Karpas-422 (cell line): ENCODE data around the gene KCNIP4. TPM values are rescaled to one million over a fixed set of nuclear protein-coding genes. Genes with fewer than 3 reads are reported as not detected.

Experiments used
- DNase-seq: peaks from one replicate; pipeline ENCODE4 v3.0.0-alpha.2; 2015
- H2AFZ ChIP-seq: fragments of 200-600 bp; sonication (generic); 2 replicates; pipeline ENCODE4 v1.6.1; 2014; ENCODE audit warnings: antibody characterized with exemption, low read length, mixed read lengths
- H3K27ac ChIP-seq: fragments of 200-600 bp; sonication (generic); 2 replicates; pipeline ENCODE4 v1.5.1; 2014; ENCODE audit warnings: mild to moderate bottlenecking, low read length, moderate library complexity
- H3K27me3 ChIP-seq: fragments of 200-600 bp; sonication (generic); 2 replicates; pipeline ENCODE4 v1.6.1; 2014; ENCODE audit warnings: low read length, mixed read lengths
- H3K36me3 ChIP-seq: fragments of 200-600 bp; sonication (generic); 2 replicates; pipeline ENCODE4 v1.6.1; 2014; ENCODE audit warnings: low read length, mixed read lengths; ENCODE audit not compliant: insufficient read depth
- H3K4me1 ChIP-seq: fragments of 200-600 bp; sonication (generic); 2 replicates; pipeline ENCODE4 v1.6.1; 2014; ENCODE audit warnings: mild to moderate bottlenecking, low read length, mixed read lengths
- H3K4me2 ChIP-seq: fragments of 200-600 bp; sonication (generic); 2 replicates; pipeline ENCODE4 v1.6.1; 2014; ENCODE audit warnings: low read length, low read depth, mild to moderate bottlenecking; ENCODE audit not compliant: poor library complexity, severe bottlenecking
- H3K4me3 ChIP-seq: fragments of 200-600 bp; sonication (generic); 2 replicates; pipeline ENCODE4 v1.5.1; 2014; ENCODE audit warnings: mild to moderate bottlenecking, antibody characterized with exemption, low read length, mixed read lengths
- H3K79me2 ChIP-seq: fragments of 200-600 bp; sonication (generic); 2 replicates; pipeline ENCODE4 v1.6.1; 2014; ENCODE audit warnings: mild to moderate bottlenecking, low read length, mixed read lengths
- H3K9ac ChIP-seq: fragments of 200-600 bp; sonication (generic); 2 replicates; pipeline ENCODE4 v1.6.0; 2014; ENCODE audit warnings: low read length
- H3K9me2 ChIP-seq: fragments of 200-600 bp; sonication (generic), shearing (Covaris generic); replicated peaks from 2 replicates; pipeline ENCODE4 v1.6.0; 2014; ENCODE audit warnings: mild to moderate bottlenecking, low read length, moderate library complexity; ENCODE audit not compliant: insufficient read depth
- H3K9me3 ChIP-seq: fragments of 300-700, 200-600 bp; sonication (generic); 2 replicates; pipeline ENCODE4 v1.6.1; 2014; ENCODE audit warnings: low read length, mixed read lengths
- H4K20me1 ChIP-seq: fragments of 200-600 bp; sonication (generic); 2 replicates; pipeline ENCODE4 v1.6.1; 2014; ENCODE audit warnings: mild to moderate bottlenecking, antibody characterized with exemption, low read length, low read depth; ENCODE audit not compliant: insufficient read depth
- total RNA-seq: library from RNA; depleted of rRNA; stranded (reverse); fragments of >200 nt; shearing (Covaris generic); gene quantifications from 2 replicates; pipeline ENCODE4 v1.2.3, GENCODE V29; 2014; ENCODE audit warnings: low replicate concordance

The KCNIP4 gene
- total RNA-seq, 1 experiment from 2014 or later, result not detected

GRCh38 chr4:21765810-21766407 lies 182.7 kb downstream of the KCNIP4 start:
- peak; percentile 74 for DNase-seq
- Histone ChIP-seq H3K9ac (no peak overlapping the region), H3K4me1 (no peaks in the 10 kb centered on the region), H4K20me1 (no peaks in the 10 kb centered on the region), H3K4me3 (no peak overlapping the region), H3K27ac (no peak overlapping the region), H3K9me3 (no peaks in the 10 kb centered on the region), H3K9me2 (no peaks in the 10 kb centered on the region), H3K27me3 (no peaks in the 10 kb centered on the region), H3K79me2 (no peaks in the 10 kb centered on the region), H2AFZ (no peak overlapping the region), H3K4me2 (no peak overlapping the region), H3K36me3 (no peaks in the 10 kb centered on the region)

- Histone ChIP-seq H3K9me2 (no peaks in the 10 kb centered on the region), H3K4me3 (no peak overlapping the region), H3K9ac (no peak overlapping the region), H2AFZ (no peak overlapping the region), H3K36me3 (no peaks in the 10 kb centered on the region), H3K9me3 (no peaks in the 10 kb centered on the region), H3K27me3 (no peaks in the 10 kb centered on the region), H4K20me1 (no peaks in the 10 kb centered on the region), H3K4me2 (no peak overlapping the region), H3K27ac (no peak overlapping the region), H3K4me1 (no peaks in the 10 kb centered on the region), H3K79me2 (no peaks in the 10 kb centered on the region)
- no peak for DNase-seq
Measured at GRCh38 chr4:21763855-21764254, 184.7 kb downstream of the KCNIP4 start.

GRCh38 chr4:21757248-21757647 lies 191.3 kb downstream of the KCNIP4 start:
- Histone ChIP-seq H2AFZ (no peak overlapping the region), H3K9ac (no peak overlapping the region), H3K27me3 (no peaks in the 10 kb centered on the region), H3K36me3 (no peaks in the 10 kb centered on the region), H3K27ac (no peak overlapping the region), H3K4me2 (no peak overlapping the region), H4K20me1 (no peaks in the 10 kb centered on the region), H3K4me3 (no peak overlapping the region), H3K9me2 (no peaks in the 10 kb centered on the region), H3K9me3 (no peaks in the 10 kb centered on the region), H3K4me1 (no peaks in the 10 kb centered on the region), H3K79me2 (no peaks in the 10 kb centered on the region)
- no peak for DNase-seq

GRCh38 chr4:21753084-21753760 lies 195.3 kb downstream of the KCNIP4 start:
- H3K9me2 ChIP-seq, result no peaks in the 10 kb centered on the region; the same call in 1 of the 2 replicates
- no peaks in the 10 kb centered on the region for H4K20me1 ChIP-seq
- H2AFZ ChIP-seq, result no peak overlapping the region
- no peak for DNase-seq
- H3K36me3 ChIP-seq, result no peaks in the 10 kb centered on the region
- no peaks in the 10 kb centered on the region for H3K9me3 ChIP-seq
- no peak overlapping the region for H3K4me3 ChIP-seq
- no peak overlapping the region for H3K4me2 ChIP-seq
- H3K79me2 ChIP-seq, result no peaks in the 10 kb centered on the region
- no peak overlapping the region for H3K27ac ChIP-seq
- H3K27me3 ChIP-seq, result no peaks in the 10 kb centered on the region
- H3K9ac ChIP-seq, result no peak overlapping the region
- no peaks in the 10 kb centered on the region for H3K4me1 ChIP-seq

GRCh38 chr4:21752616-21753015 lies 196.0 kb downstream of the KCNIP4 start:
- H3K4me1 ChIP-seq, result no peaks in the 10 kb centered on the region
- DNase-seq, result no peak
- H3K27me3 ChIP-seq, result no peaks in the 10 kb centered on the region
- H4K20me1 ChIP-seq, result no peaks in the 10 kb centered on the region
- H3K79me2 ChIP-seq, result no peaks in the 10 kb centered on the region
- H3K9ac ChIP-seq, result no peak overlapping the region
- no peak overlapping the region for H3K4me2 ChIP-seq
- H3K36me3 ChIP-seq, result no peaks in the 10 kb centered on the region
- H3K4me3 ChIP-seq, result no peak overlapping the region
- no peaks in the 10 kb centered on the region for H3K9me3 ChIP-seq
- H3K9me2 ChIP-seq, result no peaks in the 10 kb centered on the region; the same call in 1 of the 2 replicates
- H2AFZ ChIP-seq, result no peak overlapping the region
- no peak overlapping the region for H3K27ac ChIP-seq

- H3K4me1 ChIP-seq, result no peaks in the 10 kb centered on the region
- no peaks in the 10 kb centered on the region for H3K9me3 ChIP-seq
- H4K20me1 ChIP-seq, result no peaks in the 10 kb centered on the region
- no peak overlapping the region for H3K4me2 ChIP-seq
- no peaks in the 10 kb centered on the region for H3K36me3 ChIP-seq
- H3K4me3 ChIP-seq, result no peak overlapping the region
- no peaks in the 10 kb centered on the region for H3K27me3 ChIP-seq
- H3K9ac ChIP-seq, result no peak overlapping the region
- H3K9me2 ChIP-seq, result no peaks in the 10 kb centered on the region; the same call in 1 of the 2 replicates
- no peak overlapping the region for H2AFZ ChIP-seq
- H3K79me2 ChIP-seq, result no peaks in the 10 kb centered on the region
- no peak overlapping the region for H3K27ac ChIP-seq
- no peak for DNase-seq
Measured at GRCh38 chr4:21749924-21750323, 198.6 kb downstream of the KCNIP4 start.

- Histone ChIP-seq H3K27me3 (no peaks in the 10 kb centered on the region), H3K4me1 (no peaks in the 10 kb centered on the region)
Measured at GRCh38 chr4:21749412-21749811, 199.2 kb downstream of the KCNIP4 start.

GRCh38 chr4:21744046-21744445 lies 204.5 kb downstream of the KCNIP4 start:
- H3K27ac ChIP-seq, result no peak overlapping the region
- H2AFZ ChIP-seq, result no peak overlapping the region
- peaks cover 7% of the 10 kb centered on the region; the same call in 1 of the 2 replicates for H3K9me3 ChIP-seq
- no peaks in the 10 kb centered on the region for H4K20me1 ChIP-seq
- no peak for DNase-seq
- H3K79me2 ChIP-seq, result no peaks in the 10 kb centered on the region
- no peaks in the 10 kb centered on the region for H3K27me3 ChIP-seq
- H3K9ac ChIP-seq, result no peak overlapping the region
- no peak overlapping the region for H3K4me3 ChIP-seq
- H3K9me2 ChIP-seq, result no peaks in the 10 kb centered on the region; the same call in 1 of the 2 replicates
- no peak overlapping the region for H3K4me2 ChIP-seq
- no peaks in the 10 kb centered on the region for H3K36me3 ChIP-seq
- H3K4me1 ChIP-seq, result no peaks in the 10 kb centered on the region

More at GRCh38 chr4:21749412-21749811, 199.2 kb downstream of the KCNIP4 start:
- Histone ChIP-seq H3K9me3 (no peaks in the 10 kb centered on the region), H4K20me1 (no peaks in the 10 kb centered on the region), H3K79me2 (no peaks in the 10 kb centered on the region), H3K4me3 (no peak overlapping the region), H3K27ac (no peak overlapping the region), H3K36me3 (no peaks in the 10 kb centered on the region), H3K9me2 (no peaks in the 10 kb centered on the region; the same call in 1 of the 2 replicates), H3K4me2 (no peak overlapping the region), H2AFZ (no peak overlapping the region), H3K9ac (no peak overlapping the region)
- no peak for DNase-seq
